ENCODE results near the gene SLC25A25.
"Not testable (repeated sequence)": the region's sequence is repeated elsewhere in the genome, so short reads cannot be mapped to it uniquely, and the experiment has no call there.

Gene SLC25A25

GRCh38 chr9:128067645-128068385, at the start of gene SLC25A25:
Gene SLC25A25 (plus strand): TSS chr9:128068232. CDS start chr9:128068320, 88 bp downstream.
- TF ChIP-seq, protein P1, sequence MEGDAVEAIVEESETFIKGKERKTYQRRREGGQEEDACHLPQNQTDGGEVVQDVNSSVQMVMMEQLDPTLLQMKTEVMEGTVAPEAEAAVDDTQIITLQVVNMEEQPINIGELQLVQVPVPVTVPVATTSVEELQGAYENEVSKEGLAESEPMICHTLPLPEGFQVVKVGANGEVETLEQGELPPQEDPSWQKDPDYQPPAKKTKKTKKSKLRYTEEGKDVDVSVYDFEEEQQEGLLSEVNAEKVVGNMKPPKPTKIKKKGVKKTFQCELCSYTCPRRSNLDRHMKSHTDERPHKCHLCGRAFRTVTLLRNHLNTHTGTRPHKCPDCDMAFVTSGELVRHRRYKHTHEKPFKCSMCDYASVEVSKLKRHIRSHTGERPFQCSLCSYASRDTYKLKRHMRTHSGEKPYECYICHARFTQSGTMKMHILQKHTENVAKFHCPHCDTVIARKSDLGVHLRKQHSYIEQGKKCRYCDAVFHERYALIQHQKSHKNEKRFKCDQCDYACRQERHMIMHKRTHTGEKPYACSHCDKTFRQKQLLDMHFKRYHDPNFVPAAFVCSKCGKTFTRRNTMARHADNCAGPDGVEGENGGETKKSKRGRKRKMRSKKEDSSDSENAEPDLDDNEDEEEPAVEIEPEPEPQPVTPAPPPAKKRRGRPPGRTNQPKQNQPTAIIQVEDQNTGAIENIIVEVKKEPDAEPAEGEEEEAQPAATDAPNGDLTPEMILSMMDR (IDR thresholded peaks at IDR 0.05; ENCODE audit: low read length, missing control alignments), result no peak
- DNase-seq (ENCODE audit: low read depth), result peak; percentile 99
- peak within 1 kb of the TSS; percentile 78 for H3K4me3 ChIP-seq (replicated peaks; ENCODE audit: low read depth, low read length)

DNA sequence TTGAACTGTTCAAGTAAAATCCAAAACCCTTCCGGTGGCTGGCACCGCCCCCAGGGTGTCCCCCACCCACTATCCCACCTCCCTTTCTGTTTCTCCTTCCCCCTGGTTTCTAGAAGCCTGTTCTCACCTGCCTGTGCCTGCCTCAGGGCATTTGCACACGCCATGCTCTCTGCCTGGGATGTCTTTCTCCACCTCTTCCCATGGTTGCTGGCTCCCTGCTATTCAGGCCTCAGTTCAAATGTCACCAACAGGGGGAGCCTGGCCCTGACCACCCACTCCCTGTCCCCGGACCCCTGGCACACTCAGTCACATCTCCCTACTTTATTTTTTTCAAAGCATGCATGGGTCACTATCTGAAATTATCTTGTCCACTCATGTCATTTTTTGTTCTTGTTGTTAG, 47.3 kb upstream of the SLC25A25 start:
- H3K4me3 ChIP-seq (replicated peaks; ENCODE audit: low read depth, low read length), result no peak overlapping the region
- DNase-seq (ENCODE audit: low read depth), result no peak
- TF ChIP-seq, protein P1 (IDR thresholded peaks at IDR 0.05; ENCODE audit: low read length, missing control alignments), result peak; percentile 32

DNA sequence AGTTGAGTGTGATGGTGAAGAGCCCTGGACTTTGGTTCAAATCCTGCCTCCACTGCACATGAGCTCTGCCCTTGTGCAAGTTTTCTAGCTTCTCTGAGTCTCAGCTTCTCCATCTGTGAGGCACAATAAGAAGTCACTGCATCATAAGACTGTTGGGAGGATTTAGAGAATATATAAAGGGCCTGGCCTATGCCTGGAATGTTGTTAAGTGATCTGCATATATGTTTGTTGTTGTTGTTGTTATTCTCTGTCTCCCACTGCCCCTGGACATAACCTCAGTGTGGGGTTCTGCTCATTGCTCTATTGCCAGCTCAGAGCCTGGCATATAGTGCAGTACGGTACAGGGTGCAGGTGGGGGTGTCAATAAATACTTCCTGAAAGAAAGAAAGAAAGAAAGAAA, 46.9 kb upstream of the SLC25A25 start:
- H3K4me3 ChIP-seq (replicated peaks; ENCODE audit: low read depth, low read length), result no peak overlapping the region
- DNase-seq (ENCODE audit: low read depth), result no peak
- TF ChIP-seq, protein P1 (IDR thresholded peaks at IDR 0.05; ENCODE audit: low read length, missing control alignments), result no peak

- peak; percentile 45 for DNase-seq (ENCODE audit: low read depth)
- no peak overlapping the region for H3K4me3 ChIP-seq (replicated peaks; ENCODE audit: low read depth, low read length)
- TF ChIP-seq, protein P1 (IDR thresholded peaks at IDR 0.05; ENCODE audit: low read length, missing control alignments), result no peak
Observed at GRCh38 chr9:128022886-128023285, 45.1 kb upstream of the SLC25A25 start.

- not testable (repeated sequence) for H3K4me3 ChIP-seq (replicated peaks; ENCODE audit: low read depth, low read length); DNase-seq (ENCODE audit: low read depth)
Observed at GRCh38 chr9:128023671-128024070, 44.4 kb upstream of the SLC25A25 start.

- TF ChIP-seq, protein P1 (IDR thresholded peaks at IDR 0.05; ENCODE audit: low read length, missing control alignments), result no peak
- H3K4me3 ChIP-seq (replicated peaks; ENCODE audit: low read depth, low read length), result no peak overlapping the region
- DNase-seq (ENCODE audit: low read depth), result no peak
Observed at GRCh38 chr9:128024761-128025308, 43.2 kb upstream of the SLC25A25 start.

DNA sequence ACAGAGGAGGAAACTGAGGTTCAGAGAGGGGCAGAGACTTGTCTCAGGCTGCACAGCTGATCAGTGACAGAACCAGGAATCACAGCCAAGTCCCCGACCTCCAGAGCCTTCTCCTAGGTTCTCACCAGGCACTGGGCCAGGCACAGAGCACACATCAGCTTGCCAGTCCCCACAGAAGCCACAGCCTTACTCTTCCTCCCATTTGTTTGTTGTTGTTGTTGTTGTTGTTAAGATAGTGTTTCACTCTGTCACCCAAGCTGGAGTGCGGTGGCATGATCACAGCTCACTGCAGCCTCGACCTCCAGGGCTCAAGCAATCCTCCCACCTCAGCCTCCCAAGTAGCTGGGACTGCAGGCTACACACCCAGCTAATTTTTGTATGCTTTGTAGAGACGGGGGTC, 42.3 kb upstream of the SLC25A25 start:
- no peak for DNase-seq (ENCODE audit: low read depth)
- no peak overlapping the region for H3K4me3 ChIP-seq (replicated peaks; ENCODE audit: low read depth, low read length)
- TF ChIP-seq, protein P1 (IDR thresholded peaks at IDR 0.05; ENCODE audit: low read length, missing control alignments), result no peak

All from fibroblast of pulmonary artery (primary cell).